ENCODE data around the gene CDK4.

CDK4 gene

GRCh38 chr12:57758552-57759359 is 6.6 kb upstream of the CDK4 start:
- Histone ChIP-seq H3K9me3 (ENCODE audit: control insufficient read depth in 5 of 5, low read length in 5 of 5) (peaks cover 0 to 16% (median 3%) of the 10 kb centered on the region in 5 donors), H3K9ac (ENCODE audit: low read length in 5 of 5) (no peak overlapping the region), H3K4me1 (ENCODE audit: control insufficient read depth in 5 of 5, insufficient read depth in 5 of 5, low read length in 5 of 5) (peaks cover 2 to 19% (median 14%) of the 10 kb centered on the region in 5 donors), H3K36me3 (ENCODE audit: control insufficient read depth in 5 of 5, insufficient read depth in 5 of 5, low read length in 5 of 5) (peaks cover 0 to 19% (median 14%) of the 10 kb centered on the region in 5 donors), H3K4me3 (ENCODE audit: low read depth in 1 of 5, low read length in 5 of 5) (no peak overlapping the region), H3K27ac (ENCODE audit: low read depth, low read length) (no peak overlapping the region), H3K27me3 (ENCODE audit: control insufficient read depth in 5 of 5, insufficient read depth in 4 of 5, low read length in 5 of 5) (peaks cover 4 to 12% (median 6%) of the 10 kb centered on the region in 5 donors)

DNA sequence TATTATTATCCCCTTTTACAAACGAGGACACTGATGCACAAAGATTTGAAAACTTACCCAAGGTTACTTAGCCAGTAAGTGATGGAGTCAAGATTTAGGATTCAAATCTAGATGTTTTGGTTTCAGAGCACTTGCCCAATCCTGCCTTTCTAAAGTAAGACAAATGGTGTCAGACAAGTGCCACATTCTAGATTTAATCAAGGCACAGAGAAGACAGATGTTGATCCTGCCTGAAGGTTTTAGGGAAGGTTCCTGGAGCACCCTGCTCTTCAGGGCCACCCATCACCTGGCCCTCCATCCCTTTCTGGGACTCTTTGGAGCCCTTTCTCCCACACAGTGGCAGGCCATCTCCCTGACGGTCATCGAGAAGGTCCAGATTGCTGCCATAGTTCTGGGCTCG is 5.7 kb upstream of the CDK4 start:
- no peak overlapping the region for H3K9ac ChIP-seq (ENCODE audit: low read length in 5 of 5)
- H3K9me3 ChIP-seq (ENCODE audit: control insufficient read depth in 5 of 5, low read length in 5 of 5): peaks cover 0 to 16% (median 3%) of the 10 kb centered on the region in 5 donors
- H3K27me3 ChIP-seq (ENCODE audit: control insufficient read depth in 5 of 5, insufficient read depth in 4 of 5, low read length in 5 of 5): peaks cover 0 to 2% (median 0%) of the 10 kb centered on the region in 5 donors
- H3K27ac ChIP-seq (ENCODE audit: low read depth, low read length): no peak overlapping the region
- peaks cover 2 to 23% (median 17%) of the 10 kb centered on the region in 5 donors for H3K4me1 ChIP-seq (ENCODE audit: control insufficient read depth in 5 of 5, insufficient read depth in 5 of 5, low read length in 5 of 5)
- H3K36me3 ChIP-seq (ENCODE audit: control insufficient read depth in 5 of 5, insufficient read depth in 5 of 5, low read length in 5 of 5): peaks cover 0 to 19% (median 14%) of the 10 kb centered on the region in 5 donors
- no peak overlapping the region for H3K4me3 ChIP-seq (ENCODE audit: low read depth in 1 of 5, low read length in 5 of 5)

GRCh38 chr12:57756406-57757341 is 4.6 kb upstream of the CDK4 start:
- Histone ChIP-seq H3K9me3 (ENCODE audit: control insufficient read depth in 5 of 5, low read length in 5 of 5) (peaks cover 0 to 16% (median 3%) of the 10 kb centered on the region in 5 donors), H3K9ac (ENCODE audit: low read length in 5 of 5) (peak overlapping the region in 1 of 5 donors; percentile 74), H3K27me3 (ENCODE audit: control insufficient read depth in 5 of 5, insufficient read depth in 4 of 5, low read length in 5 of 5) (no peaks in the 10 kb centered on the region), H3K27ac (ENCODE audit: low read depth, low read length) (no peak overlapping the region), H3K4me3 (ENCODE audit: low read depth in 1 of 5, low read length in 5 of 5) (peak overlapping the region in 4 of 5 donors; percentile 58 to 76 (median 69)), H3K36me3 (ENCODE audit: control insufficient read depth in 5 of 5, insufficient read depth in 5 of 5, low read length in 5 of 5) (peaks cover 0 to 19% (median 14%) of the 10 kb centered on the region in 5 donors), H3K4me1 (ENCODE audit: control insufficient read depth in 5 of 5, insufficient read depth in 5 of 5, low read length in 5 of 5) (peaks cover 2 to 33% (median 23%) of the 10 kb centered on the region in 5 donors)

DNA sequence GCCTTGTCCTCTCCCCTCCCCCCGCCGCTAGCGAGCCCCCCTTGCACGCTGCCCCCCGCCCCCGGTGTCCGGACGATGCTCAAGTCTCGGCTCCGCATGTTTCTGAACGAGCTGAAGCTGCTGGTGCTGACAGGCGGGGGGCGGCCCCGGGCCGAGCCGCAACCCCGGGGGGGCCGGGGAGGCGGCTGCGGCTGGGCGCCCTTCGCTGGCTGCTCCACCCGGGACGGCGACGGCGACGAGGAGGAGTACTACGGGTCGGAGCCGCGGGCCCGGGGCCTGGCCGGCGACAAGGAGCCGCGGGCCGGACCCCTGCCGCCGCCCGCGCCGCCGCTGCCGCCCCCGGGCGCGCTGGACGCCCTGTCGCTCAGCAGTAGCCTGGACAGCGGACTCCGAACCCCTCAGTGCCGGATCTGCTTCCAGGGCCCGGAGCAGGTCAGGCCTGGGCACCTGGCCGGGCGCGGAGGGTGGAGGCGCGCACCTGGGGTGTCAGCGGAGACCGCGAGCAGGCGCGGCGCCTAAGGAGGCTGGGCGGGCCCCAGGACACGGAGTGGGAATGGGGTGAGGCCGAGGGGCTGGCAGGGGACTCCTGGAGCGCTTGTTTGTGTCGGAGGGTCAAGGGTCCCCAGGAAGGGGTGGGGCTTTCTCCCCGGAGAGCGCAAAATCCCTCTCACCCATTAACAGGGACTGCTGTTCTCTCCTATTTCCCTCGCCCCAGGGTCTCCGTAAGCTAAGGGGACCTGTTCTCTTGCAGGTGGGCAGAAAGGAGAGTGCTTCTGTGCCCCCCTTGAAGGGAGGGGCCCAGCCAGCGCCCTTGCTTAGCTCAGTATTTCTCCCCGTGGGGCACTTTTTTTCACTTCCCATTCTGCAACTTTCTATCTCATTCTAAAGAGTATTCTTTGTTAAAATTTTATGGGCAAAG is 3.6 kb upstream of the CDK4 start:
- Histone ChIP-seq H3K4me1 (ENCODE audit: control insufficient read depth in 5 of 5, insufficient read depth in 5 of 5, low read length in 5 of 5) (peaks cover 9 to 42% (median 33%) of the 10 kb centered on the region in 5 donors), H3K27ac (ENCODE audit: low read depth, low read length) (no peak overlapping the region), H3K27me3 (ENCODE audit: control insufficient read depth in 5 of 5, insufficient read depth in 4 of 5, low read length in 5 of 5) (no peaks in the 10 kb centered on the region), H3K9me3 (ENCODE audit: control insufficient read depth in 5 of 5, low read length in 5 of 5) (peaks cover 0 to 16% (median 3%) of the 10 kb centered on the region in 5 donors), H3K4me3 (ENCODE audit: low read depth in 1 of 5, low read length in 5 of 5) (peak overlapping the region; percentile 52 to 76 (median 69)), H3K36me3 (ENCODE audit: control insufficient read depth in 5 of 5, insufficient read depth in 5 of 5, low read length in 5 of 5) (peaks cover 0 to 20% (median 15%) of the 10 kb centered on the region in 5 donors), H3K9ac (ENCODE audit: low read length in 5 of 5) (peak overlapping the region in 4 of 5 donors; percentile 17 to 77 (median 70))

GRCh38 chr12:57755194-57755453 is 3.0 kb upstream of the CDK4 start:
- H3K9me3 ChIP-seq (ENCODE audit: control insufficient read depth in 5 of 5, low read length in 5 of 5): peaks cover 0 to 16% (median 3%) of the 10 kb centered on the region in 5 donors
- H3K36me3 ChIP-seq (ENCODE audit: control insufficient read depth in 5 of 5, insufficient read depth in 5 of 5, low read length in 5 of 5): peaks cover 0 to 26% (median 20%) of the 10 kb centered on the region in 5 donors
- no peak overlapping the region for H3K9ac ChIP-seq (ENCODE audit: low read length in 5 of 5)
- peak overlapping the region in 3 of 5 donors; percentile 69 to 73 (median 69) for H3K4me3 ChIP-seq (ENCODE audit: low read depth in 1 of 5, low read length in 5 of 5)
- no peak overlapping the region for H3K27ac ChIP-seq (ENCODE audit: low read depth, low read length)
- H3K4me1 ChIP-seq (ENCODE audit: control insufficient read depth in 5 of 5, insufficient read depth in 5 of 5, low read length in 5 of 5): peaks cover 9 to 42% (median 35%) of the 10 kb centered on the region in 5 donors
- no peaks in the 10 kb centered on the region for H3K27me3 ChIP-seq (ENCODE audit: control insufficient read depth in 5 of 5, insufficient read depth in 4 of 5, low read length in 5 of 5)

- Histone ChIP-seq H3K4me1 (ENCODE audit: control insufficient read depth in 5 of 5, insufficient read depth in 5 of 5, low read length in 5 of 5) (peaks cover 9 to 42% (median 35%) of the 10 kb centered on the region in 5 donors), H3K9me3 (ENCODE audit: control insufficient read depth in 5 of 5, low read length in 5 of 5) (peaks cover 0 to 16% (median 3%) of the 10 kb centered on the region in 5 donors), H3K9ac (ENCODE audit: low read length in 5 of 5) (peak within 1 kb of the TSS in 4 of 5 donors; percentile 17 to 77 (median 70)), H3K27me3 (ENCODE audit: control insufficient read depth in 5 of 5, insufficient read depth in 4 of 5, low read length in 5 of 5) (no peaks in the 10 kb centered on the region), H3K36me3 (ENCODE audit: control insufficient read depth in 5 of 5, insufficient read depth in 5 of 5, low read length in 5 of 5) (peaks cover 0 to 30% (median 21%) of the 10 kb centered on the region in 5 donors), H3K27ac (ENCODE audit: low read depth, low read length) (no peak within 1 kb of the TSS), H3K4me3 (ENCODE audit: low read depth in 1 of 5, low read length in 5 of 5) (peak within 1 kb of the TSS; percentile 58 to 76 (median 69))
These were observed 2.5 kb upstream of the CDK4 start, which contains the start of gene MARCHF9 for GRCh38 chr12:57754411-57755193. MARCHF9 (plus strand) TSS chr12:57755103; CDS start chr12:57755529, 426 bp downstream.

DNA sequence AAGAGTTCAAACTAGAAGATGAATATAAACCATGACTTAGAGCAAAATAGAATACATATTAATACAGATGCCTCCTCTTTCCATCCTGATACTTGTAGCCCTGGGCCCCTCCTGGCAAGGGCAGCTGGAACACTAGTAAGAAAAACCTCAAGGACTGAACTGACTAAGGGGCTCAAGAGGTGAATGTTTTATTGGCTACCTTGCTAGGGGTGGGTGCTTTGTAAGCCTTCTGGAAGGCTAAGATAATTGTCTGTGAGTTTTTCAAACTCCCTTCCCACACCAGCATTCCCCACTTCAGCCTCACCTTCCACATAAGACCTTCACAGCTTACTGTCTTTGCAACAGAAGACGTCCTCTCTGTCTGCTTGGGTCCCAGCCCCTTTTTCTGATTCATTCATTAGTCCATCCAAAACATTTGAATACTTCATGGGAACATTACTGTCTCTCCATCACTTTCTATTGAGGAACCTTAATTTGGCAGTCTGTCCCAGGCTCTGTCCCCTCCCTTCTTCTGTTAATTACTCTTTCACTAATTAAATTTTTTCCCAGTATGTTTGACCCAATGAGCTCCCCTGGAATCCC is 1.7 kb upstream of the CDK4 start:
- H3K27ac ChIP-seq (ENCODE audit: low read depth, low read length): no peak overlapping the region
- peaks cover 0 to 32% (median 24%) of the 10 kb centered on the region in 5 donors for H3K36me3 ChIP-seq (ENCODE audit: control insufficient read depth in 5 of 5, insufficient read depth in 5 of 5, low read length in 5 of 5)
- H3K9ac ChIP-seq (ENCODE audit: low read length in 5 of 5): no peak overlapping the region
- H3K27me3 ChIP-seq (ENCODE audit: control insufficient read depth in 5 of 5, insufficient read depth in 4 of 5, low read length in 5 of 5): no peaks in the 10 kb centered on the region
- H3K4me1 ChIP-seq (ENCODE audit: control insufficient read depth in 5 of 5, insufficient read depth in 5 of 5, low read length in 5 of 5): peaks cover 9 to 42% (median 35%) of the 10 kb centered on the region in 5 donors
- H3K9me3 ChIP-seq (ENCODE audit: control insufficient read depth in 5 of 5, low read length in 5 of 5): peaks cover 0 to 12% (median 3%) of the 10 kb centered on the region in 5 donors
- H3K4me3 ChIP-seq (ENCODE audit: low read depth in 1 of 5, low read length in 5 of 5): no peak overlapping the region

GRCh38 chr12:57752668-57753000 is 524 bp upstream of the CDK4 start:
- no peaks in the 10 kb centered on the region for H3K27me3 ChIP-seq (ENCODE audit: control insufficient read depth in 5 of 5, insufficient read depth in 4 of 5, low read length in 5 of 5)
- H3K4me1 ChIP-seq (ENCODE audit: control insufficient read depth in 5 of 5, insufficient read depth in 5 of 5, low read length in 5 of 5): peaks cover 9 to 42% (median 35%) of the 10 kb centered on the region in 5 donors
- H3K36me3 ChIP-seq (ENCODE audit: control insufficient read depth in 5 of 5, insufficient read depth in 5 of 5, low read length in 5 of 5): peaks cover 5 to 31% (median 24%) of the 10 kb centered on the region in 5 donors
- H3K9me3 ChIP-seq (ENCODE audit: control insufficient read depth in 5 of 5, low read length in 5 of 5): peaks cover 0 to under 1% (median 0%) of the 10 kb centered on the region in 5 donors
- H3K9ac ChIP-seq (ENCODE audit: low read length in 5 of 5): no peak overlapping the region
- peak overlapping the region; percentile 7 for H3K27ac ChIP-seq (ENCODE audit: low read depth, low read length)
- peak overlapping the region; percentile 42 to 83 (median 66) for H3K4me3 ChIP-seq (ENCODE audit: low read depth in 1 of 5, low read length in 5 of 5)

All from subcutaneous abdominal adipose tissue (tissue), 5 donors.